ENCODE measurements around the gene HERC5. TPM values are rescaled to one million over a fixed set of nuclear protein-coding genes. Genes with fewer than 3 reads are reported as not detected.

The HERC5 gene
- total RNA-seq, 1 experiment from 2014 or later = 4.6 TPM

DNA sequence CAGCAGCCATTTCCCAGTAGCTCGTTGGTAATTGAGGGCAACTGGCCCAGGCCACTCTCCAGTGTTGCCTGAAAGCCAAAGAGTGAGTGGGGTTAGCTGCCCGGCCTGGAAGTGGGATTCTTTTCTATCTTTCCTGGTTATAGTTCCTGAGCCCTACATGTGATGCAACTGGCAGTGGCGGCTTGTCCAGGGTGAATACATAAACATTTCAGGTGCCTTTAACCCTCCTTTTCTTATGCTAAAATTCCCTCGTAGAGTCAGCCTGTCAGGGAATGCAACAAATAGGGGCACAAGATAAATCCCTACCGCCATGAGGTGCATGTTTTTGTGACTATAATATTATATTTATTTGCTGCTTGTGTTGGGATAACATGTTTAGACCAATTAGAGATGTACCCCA is 13.4 kb upstream of the HERC5 start:
- H2AFZ ChIP-seq = no peak overlapping the region
- TF ChIP-seq, protein P1, sequence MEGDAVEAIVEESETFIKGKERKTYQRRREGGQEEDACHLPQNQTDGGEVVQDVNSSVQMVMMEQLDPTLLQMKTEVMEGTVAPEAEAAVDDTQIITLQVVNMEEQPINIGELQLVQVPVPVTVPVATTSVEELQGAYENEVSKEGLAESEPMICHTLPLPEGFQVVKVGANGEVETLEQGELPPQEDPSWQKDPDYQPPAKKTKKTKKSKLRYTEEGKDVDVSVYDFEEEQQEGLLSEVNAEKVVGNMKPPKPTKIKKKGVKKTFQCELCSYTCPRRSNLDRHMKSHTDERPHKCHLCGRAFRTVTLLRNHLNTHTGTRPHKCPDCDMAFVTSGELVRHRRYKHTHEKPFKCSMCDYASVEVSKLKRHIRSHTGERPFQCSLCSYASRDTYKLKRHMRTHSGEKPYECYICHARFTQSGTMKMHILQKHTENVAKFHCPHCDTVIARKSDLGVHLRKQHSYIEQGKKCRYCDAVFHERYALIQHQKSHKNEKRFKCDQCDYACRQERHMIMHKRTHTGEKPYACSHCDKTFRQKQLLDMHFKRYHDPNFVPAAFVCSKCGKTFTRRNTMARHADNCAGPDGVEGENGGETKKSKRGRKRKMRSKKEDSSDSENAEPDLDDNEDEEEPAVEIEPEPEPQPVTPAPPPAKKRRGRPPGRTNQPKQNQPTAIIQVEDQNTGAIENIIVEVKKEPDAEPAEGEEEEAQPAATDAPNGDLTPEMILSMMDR (conservative IDR thresholded peaks at IDR 0.05) = no peak
- no peak for TF ChIP-seq EZH2 (IDR thresholded peaks at IDR 0.05; ENCODE audit: low read depth)
- no peaks in the 10 kb centered on the region for H3K9me2 ChIP-seq (ENCODE audit: insufficient read depth)
- no peaks in the 10 kb centered on the region for H4K20me1 ChIP-seq (ENCODE audit: insufficient read depth)
- no peaks in the 10 kb centered on the region for H3K9me3 ChIP-seq (ENCODE audit: insufficient read depth, low read depth)
- intact Hi-C loops (cut with micrococcal nuclease; ENCODE audit: unreplicated experiment) = no loop called here
- no peaks in the 10 kb centered on the region for H3K79me2 ChIP-seq (ENCODE audit: low read depth)
- ChIA-PET CTCF (no interaction called here), POLR2A (ENCODE audit: unreplicated experiment) (no interaction called here)
- no peaks in the 10 kb centered on the region for H3K4me1 ChIP-seq (replicated peaks; ENCODE audit: insufficient read depth)
- BruUV-seq (replicated peaks) = no TSS peak
- H3K27ac ChIP-seq = no peak overlapping the region
- H3K27me3 ChIP-seq (ENCODE audit: insufficient read depth, low read depth) = no peaks in the 10 kb centered on the region
- no peak overlapping the region for H3K4me2 ChIP-seq
- H3F3A ChIP-seq (ENCODE audit: insufficient read depth, low read depth) = no peaks in the 10 kb centered on the region
- no peaks in the 10 kb centered on the region for H3K36me3 ChIP-seq (ENCODE audit: low read depth)
- no peak overlapping the region for H3K4me3 ChIP-seq
- DNase-seq = no peak

DNA sequence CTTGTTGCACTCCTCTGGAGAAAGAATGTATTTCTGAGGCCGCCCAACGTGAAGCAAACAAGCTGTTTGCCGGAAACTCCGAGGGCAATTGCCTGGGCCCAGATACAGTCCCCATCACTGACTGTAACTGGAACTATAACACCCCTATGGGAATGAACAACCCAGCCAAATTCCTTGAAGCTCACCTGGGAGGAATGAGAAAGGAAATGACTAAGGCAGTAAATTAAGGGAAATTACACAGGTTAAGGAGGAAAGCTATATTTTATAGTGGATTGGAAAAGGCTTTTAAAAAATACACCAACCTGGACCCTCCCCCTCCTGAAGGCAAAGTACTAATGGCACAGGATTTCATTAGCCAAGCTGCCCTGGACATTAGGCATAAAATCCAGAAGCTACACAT is 11.7 kb upstream of the HERC5 start:
- Histone ChIP-seq H3K4me3 (no peak overlapping the region), H3K4me1 (replicated peaks; ENCODE audit: insufficient read depth) (no peaks in the 10 kb centered on the region), H3K79me2 (ENCODE audit: low read depth) (no peaks in the 10 kb centered on the region), H3K9me3 (ENCODE audit: insufficient read depth, low read depth) (no peaks in the 10 kb centered on the region), H3K36me3 (ENCODE audit: low read depth) (no peaks in the 10 kb centered on the region), H2AFZ (no peak overlapping the region), H3K9me2 (ENCODE audit: insufficient read depth) (no peaks in the 10 kb centered on the region), H4K20me1 (ENCODE audit: insufficient read depth) (no peaks in the 10 kb centered on the region), H3K27me3 (ENCODE audit: insufficient read depth, low read depth) (no peaks in the 10 kb centered on the region), H3K4me2 (no peak overlapping the region), H3K27ac (no peak overlapping the region), H3F3A (ENCODE audit: insufficient read depth, low read depth) (no peaks in the 10 kb centered on the region)
- BruUV-seq (replicated peaks) = no TSS peak
- DNase-seq = no peak
- intact Hi-C loops (cut with micrococcal nuclease; ENCODE audit: unreplicated experiment) = no loop called here
- POLR2A ChIA-PET (ENCODE audit: unreplicated experiment) = no interaction called here
- CTCF ChIA-PET = no interaction called here
- no peak for TF ChIP-seq EZH2 (IDR thresholded peaks at IDR 0.05; ENCODE audit: low read depth)
- TF ChIP-seq, protein P1 (conservative IDR thresholded peaks at IDR 0.05) = no peak

DNA sequence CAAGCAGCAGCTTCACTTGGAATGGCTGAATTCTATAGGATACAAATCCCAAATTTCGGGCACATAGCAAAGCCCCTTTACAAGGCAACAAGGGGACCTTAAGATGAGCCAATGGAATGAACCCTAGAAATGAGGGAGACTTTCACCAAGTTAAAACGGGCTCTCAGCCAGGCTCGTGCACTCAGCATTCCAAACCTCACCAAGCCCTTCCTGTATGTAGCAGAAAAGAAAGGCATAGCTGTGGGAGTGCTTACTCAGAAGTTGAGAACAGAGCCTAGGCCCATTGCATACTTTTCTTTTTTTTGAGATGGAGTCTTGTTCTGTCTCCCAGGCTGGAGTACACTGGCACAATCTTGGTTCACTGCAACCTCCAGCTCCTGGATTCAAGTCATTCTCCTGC is 10.8 kb upstream of the HERC5 start:
- Histone ChIP-seq H3K9me3 (ENCODE audit: insufficient read depth, low read depth) (no peaks in the 10 kb centered on the region), H3K4me3 (no peak overlapping the region), H3K27ac (no peak overlapping the region), H3K27me3 (ENCODE audit: insufficient read depth, low read depth) (no peaks in the 10 kb centered on the region), H3K79me2 (ENCODE audit: low read depth) (no peaks in the 10 kb centered on the region), H3F3A (ENCODE audit: insufficient read depth, low read depth) (no peaks in the 10 kb centered on the region), H3K4me2 (no peak overlapping the region), H4K20me1 (ENCODE audit: insufficient read depth) (no peaks in the 10 kb centered on the region), H3K4me1 (replicated peaks; ENCODE audit: insufficient read depth) (no peaks in the 10 kb centered on the region), H2AFZ (no peak overlapping the region), H3K36me3 (ENCODE audit: low read depth) (no peaks in the 10 kb centered on the region), H3K9me2 (ENCODE audit: insufficient read depth) (no peaks in the 10 kb centered on the region)
- CTCF ChIA-PET = no interaction called here
- POLR2A ChIA-PET (ENCODE audit: unreplicated experiment) = interaction anchor here (0.6 kb wide), 2 partner anchors 35 to 468 kb away, joined by 3 to 5 read pairs; no protein-coding TSS in a partner anchor
- DNase-seq = no peak
- TF ChIP-seq EZH2 (IDR thresholded peaks at IDR 0.05; ENCODE audit: low read depth) = no peak
- TF ChIP-seq, protein P1 (conservative IDR thresholded peaks at IDR 0.05) = no peak
- intact Hi-C loops (cut with micrococcal nuclease; ENCODE audit: unreplicated experiment) = no loop called here
- no TSS peak for BruUV-seq (replicated peaks)
